IMR-90 (cell line): ENCODE data around the gene OSTF1. TPM values are rescaled to one million over a fixed set of nuclear protein-coding genes. Genes with fewer than 3 reads are reported as not detected.

ENCODE experiments used
- ATAC-seq: fragments of 200-7000 bp; cut with Tn5 transposase; 2 replicates; pipeline ENCODE4 v1.9.1; 2020; ENCODE audit warnings: low read depth, mild to moderate bottlenecking, moderate library complexity
- BruUV-seq: library from RNA; stranded (reverse); fragments of 400-500 nt; replicated peaks from 2 replicates; lab custom pipeline; 2021; lab: Mats Ljungman, UMichigan
- CTCF ChIA-PET: fragments of 300-600 bp; formaldehyde crosslinking; extraction: SDS; loops from one replicate; lab custom pipeline; 2021; ENCODE audit warnings: antibody characterized with exemption; lab: Yijun Ruan, JAX
- POLR2A ChIA-PET: fragments of 300-600 bp; sonication (Branson Sonifier 250); formaldehyde crosslinking; loops from one replicate; lab custom pipeline; 2022; ENCODE audit warnings: antibody characterized with exemption; ENCODE audit not compliant: unreplicated experiment; lab: Charles Lee
- DNase-seq: peaks from one replicate; pipeline ENCODE4 v3.0.0; 2013
- H2AFZ ChIP-seq: replicated peaks from 2 replicates; pipeline ENCODE3; 2013; ENCODE audit warnings: low read length, mild to moderate bottlenecking; ENCODE audit not compliant: poor library complexity
- H2AK5ac ChIP-seq: 2 replicates; pipeline ENCODE4 v1.6.1; 2013; ENCODE audit warnings: low read depth, low read length, inconsistent platforms
- H2AK9ac ChIP-seq: replicated peaks from 2 replicates; pipeline ENCODE3; 2013; ENCODE audit warnings: mild to moderate bottlenecking, low read depth, low read length, moderate library complexity; ENCODE audit not compliant: poor library complexity
- H2BK120ac ChIP-seq: 2 replicates; pipeline ENCODE4 v1.6.1; 2013; ENCODE audit warnings: low read depth, low read length, inconsistent platforms
- H2BK15ac ChIP-seq: 3 replicates; pipeline ENCODE4 v1.6.1; 2013; ENCODE audit warnings: low read depth, low read length, inconsistent platforms
- H2BK20ac ChIP-seq: 2 replicates; pipeline ENCODE4 v1.6.1; 2013; ENCODE audit warnings: low read depth, mild to moderate bottlenecking, inconsistent platforms, low read length, moderate library complexity
- H2BK5ac ChIP-seq: 2 replicates; pipeline ENCODE4 v1.6.1; 2013; ENCODE audit warnings: mild to moderate bottlenecking, low read depth, low read length, inconsistent platforms; ENCODE audit not compliant: poor library complexity, severe bottlenecking
- H3K14ac ChIP-seq: replicated peaks from 2 replicates; pipeline ENCODE4 v1.6.1; 2013; ENCODE audit warnings: low read depth, low read length, inconsistent platforms
- H3K18ac ChIP-seq: 2 replicates; pipeline ENCODE4 v1.6.1; 2013; ENCODE audit warnings: low read depth, low read length, control low read depth
- H3K23ac ChIP-seq: 2 replicates; pipeline ENCODE4 v1.6.1; 2013; ENCODE audit warnings: low read depth, low read length, inconsistent platforms
- H3K27ac ChIP-seq: 2 replicates; pipeline ENCODE4 v1.5.1; 2013; ENCODE audit warnings: mild to moderate bottlenecking, control low read depth, low read length; ENCODE audit not compliant: insufficient read depth
- H3K27me3 ChIP-seq: 2 replicates; pipeline ENCODE4 v1.6.1; 2013; ENCODE audit warnings: low read length; ENCODE audit not compliant: control insufficient read depth, insufficient read depth
- H3K36me3 ChIP-seq: 2 replicates; pipeline ENCODE4 v1.6.1; 2013; ENCODE audit warnings: low read length, mixed read lengths; ENCODE audit not compliant: control insufficient read depth, insufficient read depth
- H3K4ac ChIP-seq: 2 replicates; pipeline ENCODE4 v1.6.1; 2013; ENCODE audit warnings: low read depth, low read length, inconsistent platforms
- H3K4me1 ChIP-seq: 2 replicates; pipeline ENCODE4 v1.6.1; 2013; ENCODE audit warnings: low read length, mixed read lengths; ENCODE audit not compliant: control insufficient read depth, insufficient read depth
- H3K4me2 ChIP-seq: 2 replicates; pipeline ENCODE4 v1.6.1; 2013; ENCODE audit warnings: low read depth, mild to moderate bottlenecking, control low read depth, low read length, moderate library complexity
- H3K4me3 ChIP-seq: 2 replicates; pipeline ENCODE4 v1.5.1; 2013; ENCODE audit warnings: low read depth, mild to moderate bottlenecking, control low read depth, low read length, moderate library complexity; ENCODE audit not compliant: insufficient read depth
- H3K56ac ChIP-seq: 2 replicates; pipeline ENCODE4 v1.6.1; 2013; ENCODE audit warnings: low read length, inconsistent platforms; ENCODE audit not compliant: insufficient read depth; ENCODE audit errors: extremely low read depth
- H3K79me1 ChIP-seq, 2 experiments: 2 replicates each; pipeline ENCODE4 v1.6.1; 2013; ENCODE audit warnings: low read length in 2 of 2, inconsistent platforms in 1 of 2, low read depth in 1 of 2
- H3K9ac ChIP-seq: 2 replicates; pipeline ENCODE4 v1.6.1; 2013; ENCODE audit warnings: low read depth, low read length, control low read depth
- H3K9me1 ChIP-seq: 2 replicates; pipeline ENCODE4 v1.6.1; 2013; ENCODE audit warnings: low read length, inconsistent platforms; ENCODE audit not compliant: insufficient read depth
- H3K9me3 ChIP-seq: 2 replicates; pipeline ENCODE4 v1.6.1; 2013; ENCODE audit warnings: low read length; ENCODE audit not compliant: control insufficient read depth, insufficient read depth
- H4K20me1 ChIP-seq: 2 replicates; pipeline ENCODE4 v1.6.1; 2013; ENCODE audit warnings: low read length, inconsistent platforms; ENCODE audit not compliant: insufficient read depth
- H4K5ac ChIP-seq: 2 replicates; pipeline ENCODE4 v1.6.1; 2013; ENCODE audit warnings: mild to moderate bottlenecking, low read depth, low read length, control low read depth
- H4K8ac ChIP-seq, 2 experiments: 2 replicates each; pipeline ENCODE4 v1.6.1; 2013; ENCODE audit warnings: low read depth in 2 of 2, low read length in 2 of 2, control low read depth in 1 of 2, inconsistent platforms in 1 of 2
- H4K91ac ChIP-seq: 2 replicates; pipeline ENCODE4 v1.6.1; 2013; ENCODE audit warnings: low read depth, low read length, inconsistent platforms; ENCODE audit not compliant: insufficient read depth
- BHLHE40 ChIP-seq: fragments of 150-350 bp; IDR thresholded peaks from 2 replicates; pipeline ENCODE4 v1.6.1; 2016; ENCODE audit warnings: mild to moderate bottlenecking, low read depth, low read length
- CEBPB ChIP-seq: IDR thresholded peaks from 2 replicates; pipeline ENCODE4 v1.6.1; 2012; ENCODE audit warnings: low read depth, low read length, improper control_type of control experiment
- CTCF ChIP-seq: conservative IDR thresholded peaks from 2 replicates; pipeline ENCODE4 v1.5.1; 2012; ENCODE audit warnings: mild to moderate bottlenecking, low read depth, low read length, improper control_type of control experiment
- ELK1 ChIP-seq: fragments of 150-350 bp; IDR thresholded peaks from 2 replicates; pipeline ENCODE4 v1.6.1; 2016; ENCODE audit warnings: low read depth, mild to moderate bottlenecking, low read length, moderate library complexity, borderline replicate concordance
- FOS ChIP-seq: fragments of 150-350 bp; IDR thresholded peaks from 2 replicates; pipeline ENCODE4 v1.6.1; 2016; ENCODE audit warnings: low read depth, low read length
- MAFK ChIP-seq: IDR thresholded peaks from 2 replicates; pipeline ENCODE4 v1.6.1; 2012; ENCODE audit warnings: low read depth, low read length, improper control_type of control experiment
- MXI1 ChIP-seq: IDR thresholded peaks from 2 replicates; pipeline ENCODE4 v1.6.1; 2012; ENCODE audit warnings: low read depth, mild to moderate bottlenecking, low read length, moderate library complexity, borderline replicate concordance
- NFE2L2 ChIP-seq: fragments of 150-350 bp; IDR thresholded peaks from 2 replicates; pipeline ENCODE4 v1.6.1; 2016; ENCODE audit warnings: low read depth, mild to moderate bottlenecking, low read length
- POLR2A ChIP-seq: IDR thresholded peaks from 2 replicates; pipeline ENCODE4 v1.6.1; 2012; ENCODE audit warnings: mild to moderate bottlenecking, low read depth, low read length
- RAD21 ChIP-seq: IDR thresholded peaks from 2 replicates; pipeline ENCODE4 v1.6.1; 2012; ENCODE audit warnings: low read length, improper control_type of control experiment
- RCOR1 ChIP-seq: IDR thresholded peaks from 2 replicates; pipeline ENCODE4 v1.6.1; 2012; ENCODE audit warnings: mild to moderate bottlenecking, low read length, improper control_type of control experiment; ENCODE audit not compliant: insufficient replicate concordance
- RFX5 ChIP-seq: IDR thresholded peaks from 2 replicates; pipeline ENCODE4 v1.8.0; 2012; ENCODE audit warnings: low read depth, mild to moderate bottlenecking, low read length, moderate library complexity
- SMC3 ChIP-seq: fragments of 150-350 bp; IDR thresholded peaks from 2 replicates; pipeline ENCODE4 v1.6.1; 2016; ENCODE audit warnings: low read depth, mild to moderate bottlenecking, antibody characterized with exemption, low read length, moderate library complexity
- USF2 ChIP-seq: fragments of 150-350 bp; IDR thresholded peaks from 2 replicates; pipeline ENCODE4 v1.6.1; 2017; ENCODE audit warnings: mild to moderate bottlenecking, antibody characterized with exemption, low read length, low read depth
- WGBS, 2 experiments: methylation state at CpG; one replicate each; pipeline versions ENCODE4 v1.1.5 to v1.1.7; 2013; ENCODE audit warnings: missing lambda C conversion rate in 2 of 2; ENCODE audit not compliant: insufficient read length in 1 of 2; ENCODE audit errors: extremely low coverage in 2 of 2; 5-methylcytosine and 5-hydroxymethylcytosine counted together
- dilution Hi-C: fragments of 300-500 bp; cut with HindIII; formaldehyde crosslinking; loops from one replicate; pipeline ENCODE4 v1.14.3; 2018; ENCODE audit warnings: low sequenced_read_pairs; ENCODE audit not compliant: unreplicated experiment
- in situ Hi-C: fragments of 300-500 bp; cut with MboI; formaldehyde crosslinking; loops from 3 replicates; pipeline ENCODE4 v1.14.3; 2019; ENCODE audit warnings: low sequenced_read_pairs, inconsistent platforms, mixed read lengths
- intact Hi-C: fragments of 100-400 bp; cut with micrococcal nuclease; formaldehyde crosslinking; loops from 2 replicates; pipeline ENCODE4 v1.10.0; 2022
- polyA plus RNA-seq, 3 experiments: library from polyadenylated mRNA; depleted of rRNA; stranded (reverse); fragments of >200 nt; gene quantifications; 2 replicates each; pipeline ENCODE4 v1.2.3, GENCODE V29; 2012; ENCODE audit warnings: low replicate concordance in 1 of 3
- total RNA-seq: library from RNA; depleted of rRNA; stranded (reverse); fragments of >200 nt; gene quantifications from 2 replicates; pipeline ENCODE4 v1.2.3, GENCODE V29; 2012

Gene OSTF1
- total and polyA plus RNA-seq, 2 of the 4 experiments (the other 2 are of a cell fraction) = 17.1 to 41.6 TPM

- Histone ChIP-seq H3K9me3 (no peaks in the 10 kb centered on the region), H3K23ac (no peak overlapping the region), H2BK15ac (0 out of 3 replicates have a peak overlapping the region, but pooled peaks have one; percentile 53), H3K79me1 (0 out of 4 replicates have a peak, but pooled peaks cover 0 to 3% of the 10 kb centered on the region in 2 experiments), H3K4me1 (peaks cover 6% of the 10 kb centered on the region), H3K9ac (no peak overlapping the region), H3K9me1 (peaks cover 10% of the 10 kb centered on the region), H3K27me3 (no peaks in the 10 kb centered on the region), H4K8ac (no peak overlapping the region), H3K27ac (no peak overlapping the region), H4K91ac (no peak overlapping the region; the same call in 1 of the 2 replicates), H3K36me3 (no peaks in the 10 kb centered on the region), H3K56ac (no peak overlapping the region), H2BK20ac (no peak overlapping the region), H2BK5ac (no peak overlapping the region), H2AK5ac (no peak overlapping the region), H3K18ac (no peak overlapping the region), H4K5ac (no peak overlapping the region), H3K4me2 (no peak overlapping the region), H4K20me1 (no peaks in the 10 kb centered on the region; the same call in 1 of the 2 replicates), H2AK9ac (no peak overlapping the region), H3K14ac (0 out of 2 replicates have a peak overlapping the region, but pooled peaks have one; percentile 0), H3K4ac (peak overlapping the region; percentile 58), H2BK120ac (no peak overlapping the region), H2AFZ (no peak overlapping the region), H3K4me3 (no peak overlapping the region)
- in situ Hi-C loops (no loop called here), intact Hi-C loops (no loop called here), dilution Hi-C loops (no loop called here)
- DNase-seq = peak; percentile 57
- 93% methylated on average over 3 of the region's 5 CpGs; no CpG with 5 or more reads in 1 of the 2 experiments for WGBS, 2 experiments
- ATAC-seq = peak; percentile 36
- no TSS peak for BruUV-seq
- TF ChIP-seq FOS (no peak), CEBPB (no peak), RFX5 (no peak), RCOR1 (no peak), MAFK (no peak), ELK1 (no peak), MXI1 (no peak), RAD21 (no peak), NFE2L2 (no peak), POLR2A (no peak), CTCF (no peak), SMC3 (no peak), BHLHE40 (no peak), USF2 (no peak)
- ChIA-PET CTCF (no interaction called here), POLR2A (no interaction called here)
Measured at GRCh38 chr9:75152416-75152815, 64.1 kb downstream of the OSTF1 start.
